Upper lobe of left lung (tissue), 6 donors: Measurements from ENCODE around the gene ADIPOQ. TPM values are rescaled to one million over a fixed set of nuclear protein-coding genes. Genes with fewer than 3 reads are reported as not detected.
A peak's percentile ranks its signal among the peaks of the same experiment; 100 is the strongest.
"Not testable (repeated sequence)": the region's sequence is repeated elsewhere in the genome, so short reads cannot be mapped to it uniquely, and the experiment has no call there.

Source experiments
- ATAC-seq, 2 donors: fragments of 200-7000 bp; cut with Tn5 transposase; one replicate each; pipeline ENCODE4 v1.9.1; 2022; ENCODE audit warnings: mild to moderate bottlenecking in 2 of 2, moderate library complexity in 2 of 2; ENCODE audit not compliant: low FRiP score in 2 of 2
- DNase-seq, 2 donors: peaks; one replicate each; pipeline ENCODE4 v3.0.0-alpha.2; 2019 to 2020
- H3K27ac ChIP-seq, 4 donors: fragments of 200-600 bp; sonication (generic); one replicate each; pipeline ENCODE4 v1.5.1; 2016 to 2019
- H3K27me3 ChIP-seq, 4 donors: fragments of 200-600 bp; sonication (generic); one replicate each; pipeline ENCODE4 v1.5.1; 2017 to 2019
- H3K36me3 ChIP-seq, 4 donors: fragments of 200-600 bp; sonication (generic); one replicate each; pipeline ENCODE4 v1.5.1; 2016 to 2019
- H3K4me1 ChIP-seq, 4 donors: fragments of 200-600 bp; sonication (generic); one replicate each; pipeline ENCODE4 v1.5.1; 2018 to 2019
- H3K4me3 ChIP-seq, 4 donors: fragments of 200-600 bp; sonication (generic); one replicate each; pipeline ENCODE4 v1.5.1; 2017 to 2019; ENCODE audit warnings: mild to moderate bottlenecking in 2 of 4, moderate library complexity in 1 of 4
- H3K9me3 ChIP-seq, 4 donors: fragments of 200-600 bp; sonication (generic); one replicate each; pipeline ENCODE4 v1.5.1; 2018 to 2019
- CTCF ChIP-seq, 6 experiments: fragments of 450-650 bp in 4 of 6; fragments of 200-600 bp in 2 of 6; sonication (generic) in 2 of 6; IDR thresholded peaks; one replicate each; pipeline ENCODE4 v1.5.1; 2016 to 2019; ENCODE audit warnings: antibody characterized with exemption in 6 of 6
- EP300 ChIP-seq, 4 donors: sonication (generic); formaldehyde crosslinking; IDR thresholded peaks; one replicate each; pipeline ENCODE4 v1.5.1; 2017; ENCODE audit warnings: antibody characterized with exemption in 4 of 4, control low read depth in 2 of 4
- POLR2A ChIP-seq, 4 donors: fragments of 450-650 bp; IDR thresholded peaks; one replicate each; pipeline ENCODE4 v1.5.1; 2016 to 2017; ENCODE audit warnings: antibody characterized with exemption in 4 of 4, mild to moderate bottlenecking in 2 of 4
- POLR2AphosphoS5 ChIP-seq, 2 donors: sonication (generic); formaldehyde crosslinking; IDR thresholded peaks; one replicate each; pipeline ENCODE4 v1.5.1; 2017; ENCODE audit warnings: antibody characterized with exemption in 2 of 2
- WGBS, 2 donors: methylation state at CpG; one replicate each; pipeline ENCODE4 v1.1.5; 2017 to 2018; 5-methylcytosine and 5-hydroxymethylcytosine counted together
- total RNA-seq, 6 donors: library from RNA; depleted of rRNA in 4 of 6; stranded (reverse); fragments of >200 nt in 4 of 6; gene quantifications; one replicate each; pipeline versions ENCODE4 v1.1.0 to v1.2.1, GENCODE V29; 2016 to 2021
- donor health status: DM: no; HTN: no; CAD: no; lungs with moderate emphysema.
- donor health status: DM: no; HTN: yes; CAD: no; lungs with severe emphysema.

The ADIPOQ gene
- total RNA-seq, 6 donors from 2014 or later, result 0.20 TPM; not detected in 5

- H3K9me3 ChIP-seq, result peaks cover 0 to 2% (median 0%) of the 10 kb centered on the region in 4 donors
- no peak overlapping the region for H3K27ac ChIP-seq
- no peaks in the 10 kb centered on the region for H3K4me1 ChIP-seq
- H3K36me3 ChIP-seq, result no peaks in the 10 kb centered on the region
- no peak for DNase-seq
- no peak overlapping the region for H3K4me3 ChIP-seq
- WGBS, 2 donors, result 94 to 95% methylated on average over 8 of the region's 8 CpGs
- no peak for TF ChIP-seq POLR2A (IDR thresholded peaks at IDR 0.05)
- no peak for TF ChIP-seq CTCF (IDR thresholded peaks at IDR 0.05)
- no peak for TF ChIP-seq EP300 (IDR thresholded peaks at IDR 0.05)
- no peak for TF ChIP-seq POLR2AphosphoS5 (IDR thresholded peaks at IDR 0.05)
- H3K27me3 ChIP-seq, result no peaks in the 10 kb centered on the region
- ATAC-seq, result no peak
These were observed 11.6 kb downstream of the ADIPOQ start for GRCh38 chr3:186854146-186854545.

- 0% methylated on average over 1 of the region's 1 CpG for WGBS, 2 donors
- TF ChIP-seq POLR2A (IDR thresholded peaks at IDR 0.05) (no peak), CTCF (IDR thresholded peaks at IDR 0.05) (no peak), POLR2AphosphoS5 (IDR thresholded peaks at IDR 0.05) (no peak), EP300 (IDR thresholded peaks at IDR 0.05) (no peak)
- DNase-seq (no peak), ATAC-seq (peak in 1 of 2 donors; percentile 37)
- Histone ChIP-seq H3K27ac (no peak overlapping the region), H3K4me1 (no peaks in the 10 kb centered on the region), H3K27me3 (no peaks in the 10 kb centered on the region), H3K9me3 (peaks cover 0 to 2% (median 0%) of the 10 kb centered on the region in 4 donors), H3K36me3 (no peaks in the 10 kb centered on the region), H3K4me3 (no peak overlapping the region)
These were observed 12.4 kb downstream of the ADIPOQ start for GRCh38 chr3:186854954-186855353.

GRCh38 chr3:186857743-186858142, 15.2 kb downstream of the ADIPOQ start:
- H3K9me3 ChIP-seq, result peaks cover 0 to 2% (median 0%) of the 10 kb centered on the region in 4 donors
- ATAC-seq (no peak), DNase-seq (no peak)
- 75 to 78% methylated on average over 4 of the region's 4 CpGs for WGBS, 2 donors
- TF ChIP-seq POLR2AphosphoS5 (IDR thresholded peaks at IDR 0.05) (no peak), CTCF (IDR thresholded peaks at IDR 0.05) (no peak), EP300 (IDR thresholded peaks at IDR 0.05) (no peak), POLR2A (IDR thresholded peaks at IDR 0.05) (no peak)
- no peaks in the 10 kb centered on the region for H3K36me3 ChIP-seq
- no peaks in the 10 kb centered on the region for H3K27me3 ChIP-seq
- H3K4me3 ChIP-seq, result no peak overlapping the region
- no peaks in the 10 kb centered on the region for H3K4me1 ChIP-seq
- H3K27ac ChIP-seq, result no peak overlapping the region

GRCh38 chr3:186865215-186865853, 22.8 kb downstream of the ADIPOQ start:
- ATAC-seq, H3K4me3 ChIP-seq, H3K9me3 ChIP-seq, H3K36me3 ChIP-seq, DNase-seq, H3K4me1 ChIP-seq, H3K27ac ChIP-seq, H3K27me3 ChIP-seq: not testable (repeated sequence)
- WGBS, 2 donors, result no CpG with 5 or more reads among the region's 13 CpGs

- H3K27me3 ChIP-seq, H3K4me3 ChIP-seq, H3K27ac ChIP-seq, H3K36me3 ChIP-seq, DNase-seq, H3K9me3 ChIP-seq, H3K4me1 ChIP-seq, ATAC-seq: not testable (repeated sequence)
- WGBS, 2 donors, result no CpG with 5 or more reads among the region's 5 CpGs
These were observed 23.6 kb downstream of the ADIPOQ start for GRCh38 chr3:186866095-186866494.
